Measurements from ENCODE around the gene C2orf42. TPM values are rescaled to one million over a fixed set of nuclear protein-coding genes. Genes with fewer than 3 reads are reported as not detected.

The C2orf42 gene
- total and polyA plus RNA-seq, 10 of the 15 experiments (the other 5 are each of a cell fraction or from before 2014, with no cell fraction given): 5.5 to 19.8 (median 11.5) TPM

DNA sequence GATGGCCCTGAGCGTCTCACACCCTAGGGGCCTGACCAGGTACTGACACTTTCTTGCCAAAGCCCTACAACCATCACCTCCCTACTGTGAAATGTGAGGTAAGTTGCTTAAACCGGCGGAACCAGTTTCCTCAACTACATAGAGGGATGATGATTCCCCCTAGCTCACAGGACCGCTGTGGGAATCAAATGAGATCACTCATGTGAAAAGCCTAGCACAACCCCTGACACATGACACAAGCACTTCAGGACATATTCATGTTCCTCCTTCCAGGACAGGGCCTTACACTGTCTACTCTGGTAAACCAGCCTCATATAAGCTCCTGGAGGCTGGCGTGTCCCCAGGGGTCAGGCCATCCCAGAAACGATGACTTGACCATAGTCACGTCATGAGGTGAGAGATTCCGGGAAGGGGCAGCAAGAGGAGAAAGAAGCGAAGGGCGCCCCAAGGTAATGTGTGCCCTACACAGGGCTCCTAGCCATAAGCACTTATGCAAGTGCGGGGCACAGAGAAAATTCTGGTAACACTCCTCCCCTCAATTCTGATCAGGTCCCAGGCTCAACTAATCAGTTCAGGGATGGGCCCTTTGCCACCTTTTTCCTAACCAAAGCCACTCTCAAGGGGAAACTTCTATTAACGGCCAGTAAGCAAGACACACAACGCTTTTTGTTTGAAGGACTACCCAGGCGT lies 49.5 kb downstream of the C2orf42 start (continued):
- TF ChIP-seq, protein P1, sequence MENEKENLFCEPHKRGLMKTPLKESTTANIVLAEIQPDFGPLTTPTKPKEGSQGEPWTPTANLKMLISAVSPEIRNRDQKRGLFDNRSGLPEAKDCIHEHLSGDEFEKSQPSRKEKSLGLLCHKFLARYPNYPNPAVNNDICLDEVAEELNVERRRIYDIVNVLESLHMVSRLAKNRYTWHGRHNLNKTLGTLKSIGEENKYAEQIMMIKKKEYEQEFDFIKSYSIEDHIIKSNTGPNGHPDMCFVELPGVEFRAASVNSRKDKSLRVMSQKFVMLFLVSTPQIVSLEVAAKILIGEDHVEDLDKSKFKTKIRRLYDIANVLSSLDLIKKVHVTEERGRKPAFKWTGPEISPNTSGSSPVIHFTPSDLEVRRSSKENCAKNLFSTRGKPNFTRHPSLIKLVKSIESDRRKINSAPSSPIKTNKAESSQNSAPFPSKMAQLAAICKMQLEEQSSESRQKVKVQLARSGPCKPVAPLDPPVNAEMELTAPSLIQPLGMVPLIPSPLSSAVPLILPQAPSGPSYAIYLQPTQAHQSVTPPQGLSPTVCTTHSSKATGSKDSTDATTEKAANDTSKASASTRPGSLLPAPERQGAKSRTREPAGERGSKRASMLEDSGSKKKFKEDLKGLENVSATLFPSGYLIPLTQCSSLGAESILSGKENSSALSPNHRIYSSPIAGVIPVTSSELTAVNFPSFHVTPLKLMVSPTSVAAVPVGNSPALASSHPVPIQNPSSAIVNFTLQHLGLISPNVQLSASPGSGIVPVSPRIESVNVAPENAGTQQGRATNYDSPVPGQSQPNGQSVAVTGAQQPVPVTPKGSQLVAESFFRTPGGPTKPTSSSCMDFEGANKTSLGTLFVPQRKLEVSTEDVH (IDR thresholded peaks at IDR 0.05; ENCODE audit: low read depth, partially characterized antibody): no peak
- TF ChIP-seq HCFC1 (IDR thresholded peaks at IDR 0.05; ENCODE audit: low read length) (no peak), YBX1 (IDR thresholded peaks at IDR 0.05) (no peak), TAF1 (IDR thresholded peaks at IDR 0.05; ENCODE audit: borderline replicate concordance, low read depth, low read length) (0 out of 2 replicates have a peak, but pooled peaks have one; percentile 4), ZZZ3 (IDR thresholded peaks at IDR 0.05; ENCODE audit: control insufficient read depth, insufficient read length, low read depth) (no peak), HDGF (IDR thresholded peaks at IDR 0.05) (0 out of 2 replicates have a peak, but pooled peaks have one; percentile 8), CBX5 (IDR thresholded peaks at IDR 0.05; ENCODE audit: low read depth) (no peak), SMAD1 (IDR thresholded peaks at IDR 0.05; ENCODE audit: low read depth, partially characterized antibody) (peak; percentile 83), HDAC2 (IDR thresholded peaks at IDR 0.05) (no peak), PML (IDR thresholded peaks at IDR 0.05; ENCODE audit: low read length) (no peak), CREM (IDR thresholded peaks at IDR 0.05; ENCODE audit: low read depth) (peak; percentile 53), YY1 (IDR thresholded peaks at IDR 0.05; ENCODE audit: low read depth, low read length) (0 out of 2 replicates have a peak, but pooled peaks have one; percentile 69), ZSCAN29 (IDR thresholded peaks at IDR 0.05) (0 out of 2 replicates have a peak, but pooled peaks have one; percentile 63), SUPT20H (IDR thresholded peaks at IDR 0.05; ENCODE audit: borderline replicate concordance, control insufficient read depth, low read depth, low read length) (no peak), NRF1 (conservative IDR thresholded peaks at IDR 0.05; ENCODE audit: low read depth, low read length) (0 out of 2 replicates have a peak, but pooled peaks have one; percentile 11), IRF4 (IDR thresholded peaks at IDR 0.05; ENCODE audit: low read depth, low read length) (peak; percentile 26; the same call in 1 of the 2 replicates), EZH2 (IDR thresholded peaks at IDR 0.05; ENCODE audit: borderline replicate concordance, control insufficient read depth, low read depth, low read length) (no peak), RB1 (IDR thresholded peaks at IDR 0.05; ENCODE audit: borderline replicate concordance) (0 out of 2 replicates have a peak, but pooled peaks have one; percentile 3), STAT3 (IDR thresholded peaks at IDR 0.05; ENCODE audit: low read depth, low read length) (no peak), ASH2L (IDR thresholded peaks at IDR 0.05; ENCODE audit: borderline replicate concordance, low read depth) (no peak), CHD1 (IDR thresholded peaks at IDR 0.05; ENCODE audit: low read depth, low read length) (no peak), STAT1 (conservative IDR thresholded peaks at IDR 0.05) (no peak)
- TF ChIP-seq, protein P2, sequence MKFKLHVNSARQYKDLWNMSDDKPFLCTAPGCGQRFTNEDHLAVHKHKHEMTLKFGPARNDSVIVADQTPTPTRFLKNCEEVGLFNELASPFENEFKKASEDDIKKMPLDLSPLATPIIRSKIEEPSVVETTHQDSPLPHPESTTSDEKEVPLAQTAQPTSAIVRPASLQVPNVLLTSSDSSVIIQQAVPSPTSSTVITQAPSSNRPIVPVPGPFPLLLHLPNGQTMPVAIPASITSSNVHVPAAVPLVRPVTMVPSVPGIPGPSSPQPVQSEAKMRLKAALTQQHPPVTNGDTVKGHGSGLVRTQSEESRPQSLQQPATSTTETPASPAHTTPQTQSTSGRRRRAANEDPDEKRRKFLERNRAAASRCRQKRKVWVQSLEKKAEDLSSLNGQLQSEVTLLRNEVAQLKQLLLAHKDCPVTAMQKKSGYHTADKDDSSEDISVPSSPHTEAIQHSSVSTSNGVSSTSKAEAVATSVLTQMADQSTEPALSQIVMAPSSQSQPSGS (IDR thresholded peaks at IDR 0.05; ENCODE audit: low read length): peak; percentile 70; the same call in 1 of the 2 replicates
- TF ChIP-seq, protein P3, sequence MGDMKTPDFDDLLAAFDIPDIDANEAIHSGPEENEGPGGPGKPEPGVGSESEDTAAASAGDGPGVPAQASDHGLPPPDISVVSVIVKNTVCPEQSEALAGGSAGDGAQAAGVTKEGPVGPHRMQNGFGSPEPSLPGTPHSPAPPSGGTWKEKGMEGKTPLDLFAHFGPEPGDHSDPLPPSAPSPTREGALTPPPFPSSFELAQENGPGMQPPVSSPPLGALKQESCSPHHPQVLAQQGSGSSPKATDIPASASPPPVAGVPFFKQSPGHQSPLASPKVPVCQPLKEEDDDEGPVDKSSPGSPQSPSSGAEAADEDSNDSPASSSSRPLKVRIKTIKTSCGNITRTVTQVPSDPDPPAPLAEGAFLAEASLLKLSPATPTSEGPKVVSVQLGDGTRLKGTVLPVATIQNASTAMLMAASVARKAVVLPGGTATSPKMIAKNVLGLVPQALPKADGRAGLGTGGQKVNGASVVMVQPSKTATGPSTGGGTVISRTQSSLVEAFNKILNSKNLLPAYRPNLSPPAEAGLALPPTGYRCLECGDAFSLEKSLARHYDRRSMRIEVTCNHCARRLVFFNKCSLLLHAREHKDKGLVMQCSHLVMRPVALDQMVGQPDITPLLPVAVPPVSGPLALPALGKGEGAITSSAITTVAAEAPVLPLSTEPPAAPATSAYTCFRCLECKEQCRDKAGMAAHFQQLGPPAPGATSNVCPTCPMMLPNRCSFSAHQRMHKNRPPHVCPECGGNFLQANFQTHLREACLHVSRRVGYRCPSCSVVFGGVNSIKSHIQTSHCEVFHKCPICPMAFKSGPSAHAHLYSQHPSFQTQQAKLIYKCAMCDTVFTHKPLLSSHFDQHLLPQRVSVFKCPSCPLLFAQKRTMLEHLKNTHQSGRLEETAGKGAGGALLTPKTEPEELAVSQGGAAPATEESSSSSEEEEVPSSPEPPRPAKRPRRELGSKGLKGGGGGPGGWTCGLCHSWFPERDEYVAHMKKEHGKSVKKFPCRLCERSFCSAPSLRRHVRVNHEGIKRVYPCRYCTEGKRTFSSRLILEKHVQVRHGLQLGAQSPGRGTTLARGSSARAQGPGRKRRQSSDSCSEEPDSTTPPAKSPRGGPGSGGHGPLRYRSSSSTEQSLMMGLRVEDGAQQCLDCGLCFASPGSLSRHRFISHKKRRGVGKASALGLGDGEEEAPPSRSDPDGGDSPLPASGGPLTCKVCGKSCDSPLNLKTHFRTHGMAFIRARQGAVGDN (IDR thresholded peaks at IDR 0.05): peak; percentile 93
